ENCODE measurements around the gene INSIG2.

The INSIG2 gene

GRCh38 chr2:118151831-118152230, 63.6 kb downstream of the INSIG2 start:
- ChIA-PET POLR2A (no interaction called here), CTCF (no interaction called here)
- no peak for TF ChIP-seq CTCF (IDR thresholded peaks at IDR 0.05; ENCODE audit: control extremely low read depth, extremely low read depth, low read depth, missing control alignments)
- DNase-seq (ENCODE audit: extremely low spot score): no peak

- DNase-seq (ENCODE audit: extremely low spot score): no peak
- CTCF ChIA-PET: interaction anchor here (1.4 kb wide), 2 partner anchors 11 to 13 kb away, joined by 4 read pairs; no protein-coding TSS in a partner anchor
- POLR2A ChIA-PET: no interaction called here
- TF ChIP-seq CTCF (IDR thresholded peaks at IDR 0.05; ENCODE audit: control extremely low read depth, extremely low read depth, low read depth, missing control alignments): no peak
Measured at GRCh38 chr2:118153433-118153832, 65.2 kb downstream of the INSIG2 start.

- DNase-seq (ENCODE audit: extremely low spot score): no peak
- ChIA-PET POLR2A (no interaction called here), CTCF (interaction anchor here (1.4 kb wide), 2 partner anchors 10 to 12 kb away, joined by 4 read pairs; no protein-coding TSS in a partner anchor)
- TF ChIP-seq CTCF (IDR thresholded peaks at IDR 0.05; ENCODE audit: control extremely low read depth, extremely low read depth, low read depth, missing control alignments): no peak
Measured at GRCh38 chr2:118154176-118154575, 65.9 kb downstream of the INSIG2 start.

Measured in GM10248 (cell line).